Lower lobe of right lung (tissue), 2 donors: Measurements from ENCODE around the gene RAB3B. TPM values are rescaled to one million over a fixed set of nuclear protein-coding genes. Genes with fewer than 3 reads are reported as not detected.

ENCODE experiments used
- ATAC-seq, 2 donors: fragments of 200-7000 bp; cut with Tn5 transposase; one replicate each; pipeline ENCODE4 v1.9.1; 2020 to 2022; ENCODE audit warnings: mild to moderate bottlenecking in 2 of 2, moderate library complexity in 2 of 2
- DNase-seq: peaks from one replicate; pipeline ENCODE4 v3.0.0-alpha.2; 2020
- H3K27ac ChIP-seq: fragments of 200-600 bp; one replicate; pipeline ENCODE4 v1.8.0; 2022
- H3K27me3 ChIP-seq: fragments of 200-600 bp; one replicate; pipeline ENCODE4 v1.8.0; 2022; ENCODE audit warnings: low read depth
- H3K36me3 ChIP-seq: fragments of 200-600 bp; one replicate; pipeline ENCODE4 v1.8.0; 2022; ENCODE audit warnings: mild to moderate bottlenecking
- H3K4me1 ChIP-seq: fragments of 200-600 bp; one replicate; pipeline ENCODE4 v1.8.0; 2022
- H3K4me3 ChIP-seq: fragments of 200-600 bp; one replicate; pipeline ENCODE4 v1.8.0; 2022; ENCODE audit warnings: mild to moderate bottlenecking
- H3K9me3 ChIP-seq: fragments of 200-600 bp; one replicate; pipeline ENCODE4 v1.8.0; 2022
- CTCF ChIP-seq: fragments of 200-600 bp; IDR thresholded peaks from one replicate; pipeline ENCODE4 v1.8.0; 2022; ENCODE audit warnings: antibody characterized with exemption, mild to moderate bottlenecking
- intact Hi-C: fragments of 100-400 bp; cut with DNase I; formaldehyde crosslinking; loops from one replicate; pipeline ENCODE4 v1.11.0; 2022
- total RNA-seq: library from RNA; stranded (reverse); fragmentation: NEBNext Ultra II Directional; extraction: Animal tissue kit (Norgen Biotek cat#: 25700); gene quantifications from one replicate; pipeline ENCODE4 v1.2.1, GENCODE V29; 2021
- donor health status: DM: no; HTN: yes; CAD: no; lungs with severe emphysema.

Gene RAB3B
- total RNA-seq, 1 donor from 2014 or later: 0.06 TPM

- intact Hi-C loops: no loop called here
- peaks cover 23% of the 10 kb centered on the region for H3K27me3 ChIP-seq
- no peak overlapping the region for H3K27ac ChIP-seq
- TF ChIP-seq CTCF: no peak
- H3K4me3 ChIP-seq: no peak overlapping the region
- no peaks in the 10 kb centered on the region for H3K36me3 ChIP-seq
- no peak for DNase-seq
- no peak for ATAC-seq
- peaks cover 9% of the 10 kb centered on the region for H3K9me3 ChIP-seq
- H3K4me1 ChIP-seq: no peaks in the 10 kb centered on the region
Observed at GRCh38 chr1:51945591-51945990, 44.9 kb downstream of the RAB3B start.

- no peaks in the 10 kb centered on the region for H3K36me3 ChIP-seq
- no peak overlapping the region for H3K4me3 ChIP-seq
- peaks cover 9% of the 10 kb centered on the region for H3K27me3 ChIP-seq
- ATAC-seq (no peak), DNase-seq (no peak)
- intact Hi-C loops: no loop called here
- no peak for TF ChIP-seq CTCF
- H3K9me3 ChIP-seq: peaks cover 9% of the 10 kb centered on the region
- H3K27ac ChIP-seq: no peak overlapping the region
- H3K4me1 ChIP-seq: no peaks in the 10 kb centered on the region
Observed at GRCh38 chr1:51942281-51942680, 48.2 kb downstream of the RAB3B start.

- intact Hi-C loops: no loop called here
- no peak for TF ChIP-seq CTCF
- ATAC-seq: no peak
- Histone ChIP-seq H3K4me3 (no peak overlapping the region), H3K4me1 (no peaks in the 10 kb centered on the region), H3K27ac (no peak overlapping the region), H3K27me3 (peaks cover 9% of the 10 kb centered on the region), H3K36me3 (no peaks in the 10 kb centered on the region), H3K9me3 (peaks cover 9% of the 10 kb centered on the region)
- DNase-seq: no peak
Observed at GRCh38 chr1:51941528-51941927, 49.0 kb downstream of the RAB3B start.

GRCh38 chr1:51937112-51937511 is 53.4 kb downstream of the RAB3B start:
- no peak for DNase-seq
- no peak overlapping the region for H3K27ac ChIP-seq
- ATAC-seq: no peak
- intact Hi-C loops: no loop called here
- H3K4me1 ChIP-seq: no peaks in the 10 kb centered on the region
- H3K4me3 ChIP-seq: no peak overlapping the region
- H3K27me3 ChIP-seq: peaks cover 9% of the 10 kb centered on the region
- TF ChIP-seq CTCF: no peak
- H3K36me3 ChIP-seq: no peaks in the 10 kb centered on the region
- H3K9me3 ChIP-seq: peaks cover 9% of the 10 kb centered on the region

GRCh38 chr1:51936531-51936930 is 54.0 kb downstream of the RAB3B start:
- ATAC-seq (no peak), DNase-seq (no peak)
- Histone ChIP-seq H3K4me1 (no peaks in the 10 kb centered on the region), H3K27ac (no peak overlapping the region), H3K4me3 (no peak overlapping the region), H3K36me3 (no peaks in the 10 kb centered on the region), H3K9me3 (peaks cover 4% of the 10 kb centered on the region), H3K27me3 (peaks cover 9% of the 10 kb centered on the region)
- TF ChIP-seq CTCF: no peak
- intact Hi-C loops: no loop called here

GRCh38 chr1:51933344-51933743 is 57.2 kb downstream of the RAB3B start:
- DNase-seq (no peak), ATAC-seq (no peak)
- intact Hi-C loops: no loop called here
- H3K9me3 ChIP-seq: no peaks in the 10 kb centered on the region
- H3K36me3 ChIP-seq: no peaks in the 10 kb centered on the region
- peaks cover 14% of the 10 kb centered on the region for H3K27me3 ChIP-seq
- H3K4me1 ChIP-seq: no peaks in the 10 kb centered on the region
- TF ChIP-seq CTCF: no peak
- H3K4me3 ChIP-seq: no peak overlapping the region
- H3K27ac ChIP-seq: no peak overlapping the region
